Measurements from ENCODE around the gene NOTCH1.

Gene NOTCH1

DNA sequence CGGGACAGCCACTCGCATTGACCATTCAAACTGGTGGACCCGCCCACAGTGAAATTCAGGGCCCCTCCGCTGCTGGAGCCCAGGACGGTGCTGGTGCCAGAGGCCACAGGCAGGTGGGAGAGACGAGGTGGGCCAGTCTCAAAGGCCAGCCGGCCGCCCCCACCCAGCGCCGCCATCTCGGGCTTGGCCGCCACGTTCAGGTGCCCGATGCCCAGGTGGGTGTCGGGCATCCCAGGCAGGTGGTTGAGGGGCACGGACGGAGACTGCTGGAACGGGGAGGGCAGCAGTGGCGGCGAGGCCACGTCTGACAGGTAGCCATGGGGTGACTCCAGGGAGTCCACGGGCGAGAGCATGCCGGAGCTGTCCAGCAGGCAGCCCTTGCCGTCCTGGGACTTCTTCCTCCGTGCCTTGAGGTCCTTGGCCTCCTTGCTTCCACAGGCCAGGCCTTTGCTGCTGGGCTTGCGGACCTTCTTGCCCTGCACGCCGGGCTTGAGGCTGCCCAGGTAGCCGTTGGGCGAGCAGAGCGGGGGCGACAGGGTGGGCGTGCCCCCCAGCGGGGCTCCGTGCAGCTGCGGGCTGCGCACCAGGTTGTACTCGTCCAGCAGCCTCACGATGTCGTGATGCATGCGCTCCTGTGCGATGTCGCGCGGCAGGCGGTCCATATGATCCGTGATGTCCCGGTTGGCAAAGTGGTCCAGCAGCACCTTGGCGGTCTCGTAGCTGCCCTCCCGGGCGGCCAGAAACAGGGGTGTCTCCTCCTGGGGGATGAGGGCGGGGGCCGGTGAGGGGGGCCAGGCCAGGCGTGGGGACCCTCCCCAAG is 48.8 kb downstream of the NOTCH1 start:
- TF ChIP-seq EZH2 (IDR thresholded peaks at IDR 0.05; ENCODE audit: borderline replicate concordance, low read depth, low read length, severe bottlenecking) = no peak
- TF ChIP-seq, protein P1, sequence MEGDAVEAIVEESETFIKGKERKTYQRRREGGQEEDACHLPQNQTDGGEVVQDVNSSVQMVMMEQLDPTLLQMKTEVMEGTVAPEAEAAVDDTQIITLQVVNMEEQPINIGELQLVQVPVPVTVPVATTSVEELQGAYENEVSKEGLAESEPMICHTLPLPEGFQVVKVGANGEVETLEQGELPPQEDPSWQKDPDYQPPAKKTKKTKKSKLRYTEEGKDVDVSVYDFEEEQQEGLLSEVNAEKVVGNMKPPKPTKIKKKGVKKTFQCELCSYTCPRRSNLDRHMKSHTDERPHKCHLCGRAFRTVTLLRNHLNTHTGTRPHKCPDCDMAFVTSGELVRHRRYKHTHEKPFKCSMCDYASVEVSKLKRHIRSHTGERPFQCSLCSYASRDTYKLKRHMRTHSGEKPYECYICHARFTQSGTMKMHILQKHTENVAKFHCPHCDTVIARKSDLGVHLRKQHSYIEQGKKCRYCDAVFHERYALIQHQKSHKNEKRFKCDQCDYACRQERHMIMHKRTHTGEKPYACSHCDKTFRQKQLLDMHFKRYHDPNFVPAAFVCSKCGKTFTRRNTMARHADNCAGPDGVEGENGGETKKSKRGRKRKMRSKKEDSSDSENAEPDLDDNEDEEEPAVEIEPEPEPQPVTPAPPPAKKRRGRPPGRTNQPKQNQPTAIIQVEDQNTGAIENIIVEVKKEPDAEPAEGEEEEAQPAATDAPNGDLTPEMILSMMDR (IDR thresholded peaks at IDR 0.05; ENCODE audit: borderline replicate concordance, extremely low read depth, low read length, poor library complexity, severe bottlenecking) = no peak
- Histone ChIP-seq H3K79me2 (ENCODE audit: insufficient read depth, low read length) (peaks cover 12% of the 10 kb centered on the region; the same call in 1 of the 2 replicates), H2AFZ (ENCODE audit: low read depth, low read length) (no peak overlapping the region), H3K27me3 (ENCODE audit: insufficient read depth, low read length, poor library complexity) (no peaks in the 10 kb centered on the region), H3K4me2 (ENCODE audit: insufficient read depth, low read length) (no peak overlapping the region), H4K20me1 (ENCODE audit: insufficient read depth, low read length) (peaks cover 70% of the 10 kb centered on the region), H3K4me3 (ENCODE audit: low read depth in 1 of 2, low read length in 2 of 2) (no peak overlapping the region), H3K27ac (ENCODE audit: low read length) (no peak overlapping the region), H3K9ac (ENCODE audit: low read depth, low read length) (no peak overlapping the region), H3K36me3 (ENCODE audit: insufficient read depth, low read length) (peaks cover 74% of the 10 kb centered on the region), H3K4me1 (ENCODE audit: insufficient read depth, low read length) (no peaks in the 10 kb centered on the region), H3K9me3 (ENCODE audit: insufficient read depth, low read length, severe bottlenecking) (no peaks in the 10 kb centered on the region)
- ATAC-seq (ENCODE audit: insufficient read depth, low read depth) = no peak
- no peak for DNase-seq

- Histone ChIP-seq H2AFZ (ENCODE audit: low read depth, low read length) (no peak overlapping the region), H3K4me1 (ENCODE audit: insufficient read depth, low read length) (no peaks in the 10 kb centered on the region), H3K4me3 (ENCODE audit: low read depth in 1 of 2, low read length in 2 of 2) (no peak overlapping the region), H3K4me2 (ENCODE audit: insufficient read depth, low read length) (no peak overlapping the region), H3K79me2 (ENCODE audit: insufficient read depth, low read length) (peaks cover 12% of the 10 kb centered on the region; the same call in 1 of the 2 replicates), H3K27ac (ENCODE audit: low read length) (no peak overlapping the region), H4K20me1 (ENCODE audit: insufficient read depth, low read length) (peaks cover 65% of the 10 kb centered on the region), H3K9me3 (ENCODE audit: insufficient read depth, low read length, severe bottlenecking) (no peaks in the 10 kb centered on the region), H3K36me3 (ENCODE audit: insufficient read depth, low read length) (peaks cover 66% of the 10 kb centered on the region), H3K9ac (ENCODE audit: low read depth, low read length) (no peak overlapping the region), H3K27me3 (ENCODE audit: insufficient read depth, low read length, poor library complexity) (no peaks in the 10 kb centered on the region)
- ATAC-seq (ENCODE audit: insufficient read depth, low read depth) (no peak), DNase-seq (no peak)
- TF ChIP-seq EZH2 (IDR thresholded peaks at IDR 0.05; ENCODE audit: borderline replicate concordance, low read depth, low read length, severe bottlenecking) = no peak
- TF ChIP-seq, protein P1 (IDR thresholded peaks at IDR 0.05; ENCODE audit: borderline replicate concordance, extremely low read depth, low read length, poor library complexity, severe bottlenecking) = no peak
These were observed 49.7 kb downstream of the NOTCH1 start for GRCh38 chr9:136496181-136496580.

DNA sequence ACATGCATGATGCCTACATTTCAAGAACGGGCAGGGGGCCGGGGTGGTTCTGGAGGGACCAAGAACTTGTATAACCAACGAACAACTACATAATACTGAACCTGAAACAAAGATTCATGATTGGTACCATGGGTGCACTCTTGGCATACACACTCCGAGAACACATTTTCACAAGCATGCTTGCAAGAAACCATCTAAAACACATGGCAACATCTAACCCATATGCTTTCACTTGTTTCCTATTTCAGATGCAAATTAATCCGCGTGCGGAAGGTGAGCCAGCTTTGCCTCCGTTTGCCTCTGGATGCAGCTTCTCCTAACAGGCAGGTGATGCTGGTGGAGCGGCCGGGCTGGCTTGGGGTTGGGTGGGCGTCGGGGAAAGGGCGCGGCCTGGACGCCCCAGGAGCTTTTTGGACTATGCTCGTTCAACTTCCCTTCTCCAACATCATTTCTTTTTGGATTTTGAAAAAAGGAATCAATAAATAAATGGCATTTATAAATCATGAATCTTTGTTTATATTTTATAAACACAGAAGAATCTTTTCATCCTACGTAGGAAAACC is 50.5 kb downstream of the NOTCH1 start:
- Histone ChIP-seq H3K27ac (ENCODE audit: low read length) (no peak overlapping the region), H3K79me2 (ENCODE audit: insufficient read depth, low read length) (peaks cover 11% of the 10 kb centered on the region; the same call in 1 of the 2 replicates), H3K36me3 (ENCODE audit: insufficient read depth, low read length) (peaks cover 58% of the 10 kb centered on the region), H2AFZ (ENCODE audit: low read depth, low read length) (no peak overlapping the region), H3K9me3 (ENCODE audit: insufficient read depth, low read length, severe bottlenecking) (no peaks in the 10 kb centered on the region), H3K4me2 (ENCODE audit: insufficient read depth, low read length) (no peak overlapping the region), H3K9ac (ENCODE audit: low read depth, low read length) (no peak overlapping the region), H3K4me3 (ENCODE audit: low read depth in 1 of 2, low read length in 2 of 2) (no peak overlapping the region), H3K27me3 (ENCODE audit: insufficient read depth, low read length, poor library complexity) (no peaks in the 10 kb centered on the region), H4K20me1 (ENCODE audit: insufficient read depth, low read length) (peaks cover 58% of the 10 kb centered on the region), H3K4me1 (ENCODE audit: insufficient read depth, low read length) (no peaks in the 10 kb centered on the region)
- ATAC-seq (ENCODE audit: insufficient read depth, low read depth) (no peak), DNase-seq (no peak)
- TF ChIP-seq, protein P1 (IDR thresholded peaks at IDR 0.05; ENCODE audit: borderline replicate concordance, extremely low read depth, low read length, poor library complexity, severe bottlenecking) = no peak
- no peak for TF ChIP-seq EZH2 (IDR thresholded peaks at IDR 0.05; ENCODE audit: borderline replicate concordance, low read depth, low read length, severe bottlenecking)

All from DND-41 (cell line).